IPS-15b (cell line): Measurements from ENCODE around the gene CISD1.
"Not testable (repeated sequence)": the region's sequence is repeated elsewhere in the genome, so short reads cannot be mapped to it uniquely, and the experiment has no call there.

Experiments
- H3K27me3 ChIP-seq: one replicate; pipeline ENCODE4 v1.6.1; 2013; ENCODE audit warnings: low read length; ENCODE audit not compliant: control insufficient read depth, insufficient read depth
- H3K36me3 ChIP-seq: one replicate; pipeline ENCODE4 v1.6.1; 2013; ENCODE audit warnings: low read length; ENCODE audit not compliant: control insufficient read depth, insufficient read depth
- H3K4me1 ChIP-seq: one replicate; pipeline ENCODE4 v1.6.1; 2013; ENCODE audit warnings: mild to moderate bottlenecking, low read length; ENCODE audit not compliant: control insufficient read depth, insufficient read depth
- H3K4me3 ChIP-seq: one replicate; pipeline ENCODE4 v1.5.1; 2013; ENCODE audit warnings: low read depth, low read length
- H3K9ac ChIP-seq: one replicate; pipeline ENCODE4 v1.6.1; 2013; ENCODE audit warnings: low read depth, mild to moderate bottlenecking, low read length
- H3K9me3 ChIP-seq: one replicate; pipeline ENCODE4 v1.6.1; 2013; ENCODE audit warnings: mild to moderate bottlenecking, low read length; ENCODE audit not compliant: control insufficient read depth, insufficient read depth

CISD1 gene

GRCh38 chr10:58244242-58244641 lies 24.7 kb upstream of the CISD1 start:
- H3K4me3 ChIP-seq, H3K27me3 ChIP-seq, H3K36me3 ChIP-seq, H3K9ac ChIP-seq, H3K9me3 ChIP-seq, H3K4me1 ChIP-seq: not testable (repeated sequence)

GRCh38 chr10:58244666-58245065 lies 24.3 kb upstream of the CISD1 start:
- H3K27me3 ChIP-seq, H3K9ac ChIP-seq, H3K4me3 ChIP-seq, H3K9me3 ChIP-seq, H3K4me1 ChIP-seq, H3K36me3 ChIP-seq: not testable (repeated sequence)

GRCh38 chr10:58253184-58253583 lies 15.8 kb upstream of the CISD1 start:
- no peaks in the 10 kb centered on the region for H3K36me3 ChIP-seq
- no peaks in the 10 kb centered on the region for H3K27me3 ChIP-seq
- no peak overlapping the region for H3K4me3 ChIP-seq
- H3K9ac ChIP-seq, result no peak overlapping the region
- peaks cover 5% of the 10 kb centered on the region for H3K9me3 ChIP-seq
- H3K4me1 ChIP-seq, result no peaks in the 10 kb centered on the region

GRCh38 chr10:58254644-58255043 lies 14.3 kb upstream of the CISD1 start:
- no peak overlapping the region for H3K9ac ChIP-seq
- no peaks in the 10 kb centered on the region for H3K36me3 ChIP-seq
- H3K27me3 ChIP-seq, result no peaks in the 10 kb centered on the region

GRCh38 chr10:58256013-58256780 lies 12.8 kb upstream of the CISD1 start:
- H3K4me3 ChIP-seq, result not testable (repeated sequence)

More at GRCh38 chr10:58254644-58255043, 14.3 kb upstream of the CISD1 start:
- Histone ChIP-seq H3K4me3 (no peak overlapping the region), H3K4me1 (no peaks in the 10 kb centered on the region), H3K9me3 (peaks cover 5% of the 10 kb centered on the region)

GRCh38 chr10:58258977-58259692 lies 9.8 kb upstream of the CISD1 start:
- H3K9me3 ChIP-seq, result peaks cover 2% of the 10 kb centered on the region
- H3K4me3 ChIP-seq, result no peak overlapping the region
- no peaks in the 10 kb centered on the region for H3K36me3 ChIP-seq
- H3K4me1 ChIP-seq, result no peaks in the 10 kb centered on the region
- H3K27me3 ChIP-seq, result no peaks in the 10 kb centered on the region
- no peak overlapping the region for H3K9ac ChIP-seq

More at GRCh38 chr10:58256013-58256780, 12.8 kb upstream of the CISD1 start:
- H3K9me3 ChIP-seq, H3K36me3 ChIP-seq, H3K9ac ChIP-seq, H3K27me3 ChIP-seq, H3K4me1 ChIP-seq: not testable (repeated sequence)

- H3K4me1 ChIP-seq, result peaks cover 5% of the 10 kb centered on the region
Measured at GRCh38 chr10:58260334-58260733, 8.6 kb upstream of the CISD1 start.

GRCh38 chr10:58262766-58263165 lies 6.2 kb upstream of the CISD1 start:
- H3K9me3 ChIP-seq, result no peaks in the 10 kb centered on the region
- no peak overlapping the region for H3K4me3 ChIP-seq
- H3K27me3 ChIP-seq, result no peaks in the 10 kb centered on the region
- H3K36me3 ChIP-seq, result no peaks in the 10 kb centered on the region
- peaks cover 7% of the 10 kb centered on the region for H3K4me1 ChIP-seq
- H3K9ac ChIP-seq, result no peak overlapping the region

More at GRCh38 chr10:58260334-58260733, 8.6 kb upstream of the CISD1 start:
- no peaks in the 10 kb centered on the region for H3K9me3 ChIP-seq
- H3K27me3 ChIP-seq, result no peaks in the 10 kb centered on the region
- no peak overlapping the region for H3K4me3 ChIP-seq
- H3K36me3 ChIP-seq, result no peaks in the 10 kb centered on the region
- no peak overlapping the region for H3K9ac ChIP-seq

GRCh38 chr10:58264780-58265179 lies 4.2 kb upstream of the CISD1 start:
- H3K27me3 ChIP-seq, result no peaks in the 10 kb centered on the region
- H3K36me3 ChIP-seq, result no peaks in the 10 kb centered on the region
- H3K9ac ChIP-seq, result no peak overlapping the region
- no peak overlapping the region for H3K4me3 ChIP-seq
- H3K4me1 ChIP-seq, result peaks cover 7% of the 10 kb centered on the region
- H3K9me3 ChIP-seq, result no peaks in the 10 kb centered on the region

- H3K9me3 ChIP-seq, result no peaks in the 10 kb centered on the region
- no peak overlapping the region for H3K9ac ChIP-seq
- no peaks in the 10 kb centered on the region for H3K36me3 ChIP-seq
- peaks cover 7% of the 10 kb centered on the region for H3K4me1 ChIP-seq
- no peak overlapping the region for H3K4me3 ChIP-seq
- no peaks in the 10 kb centered on the region for H3K27me3 ChIP-seq
Measured at GRCh38 chr10:58265249-58265648, 3.7 kb upstream of the CISD1 start.

GRCh38 chr10:58266003-58266825 lies 2.7 kb upstream of the CISD1 start:
- peak overlapping the region; percentile 94 for H3K4me3 ChIP-seq

More at GRCh38 chr10:58266003-58266825, 2.7 kb upstream of the CISD1 start:
- H3K36me3 ChIP-seq, result no peaks in the 10 kb centered on the region
- peaks cover 7% of the 10 kb centered on the region for H3K4me1 ChIP-seq
- H3K27me3 ChIP-seq, result no peaks in the 10 kb centered on the region
- no peaks in the 10 kb centered on the region for H3K9me3 ChIP-seq
- no peak overlapping the region for H3K9ac ChIP-seq
